HG03521 (cell line): Measurements from ENCODE around the gene ADAM29.
"Not testable (repeated sequence)": the region's sequence is repeated elsewhere in the genome, so short reads cannot be mapped to it uniquely, and the experiment has no call there.

Experiments used
- ATAC-seq: cut with Tn5 transposase; IDR thresholded peaks from one replicate; pipeline ENCODE4 v1.9.1; 2021; ENCODE audit warnings: mild to moderate bottlenecking, moderate library complexity; ENCODE audit not compliant: unreplicated experiment

Gene ADAM29

GRCh38 chr4:174918058-174918457 lies at the start of gene ADAM29:
Gene ADAM29, plus strand, starts transcription at chr4:174918358. Its CDS starts 57,168 bp downstream, at chr4:174975526.
- ATAC-seq: no peak

- ATAC-seq: no peak
Measured at GRCh38 chr4:174869339-174869738, 48.8 kb upstream of the ADAM29 start.

GRCh38 chr4:174870311-174870710 lies 47.8 kb upstream of the ADAM29 start:
- ATAC-seq: no peak

GRCh38 chr4:174871407-174871806 lies 46.8 kb upstream of the ADAM29 start:
- ATAC-seq: no peak

DNA sequence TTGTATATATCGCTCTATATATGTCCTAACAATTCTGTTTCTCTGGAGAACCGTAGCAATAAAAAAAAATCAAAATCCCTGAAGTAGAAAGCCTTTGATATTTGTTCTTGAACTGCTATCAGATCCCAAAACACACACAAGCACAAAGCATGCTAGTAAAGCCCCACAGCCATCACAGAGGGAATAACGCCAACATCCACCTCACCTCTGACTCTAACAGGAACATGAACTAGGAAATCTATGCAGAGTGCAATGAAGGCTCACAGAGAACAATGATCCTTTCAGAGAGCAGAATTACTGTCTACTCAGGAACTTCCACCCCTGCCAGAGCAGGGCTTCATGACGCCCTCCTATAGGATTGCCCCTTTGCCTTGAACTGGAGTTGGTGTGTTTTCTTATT lies 45.0 kb upstream of the ADAM29 start:
- not testable (repeated sequence) for ATAC-seq

DNA sequence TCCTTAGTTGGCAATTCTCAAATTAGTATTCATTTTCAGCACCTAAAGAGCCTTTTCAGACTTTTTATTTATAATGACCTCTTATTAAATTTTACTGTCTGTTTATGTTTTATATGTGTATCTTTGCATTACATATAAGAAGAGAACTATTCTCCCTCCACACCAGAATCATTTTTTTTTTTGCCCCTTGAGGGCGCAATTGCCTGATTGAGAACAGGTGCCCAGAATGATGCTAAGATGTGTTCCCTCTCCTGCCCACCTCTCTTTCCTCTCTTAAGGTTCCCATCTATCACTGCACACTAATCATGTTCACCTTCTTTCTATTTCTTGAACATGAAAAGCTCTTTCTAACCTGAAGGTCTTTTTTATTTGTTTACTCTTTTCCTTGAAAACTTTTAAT lies 44.2 kb upstream of the ADAM29 start:
- no peak for ATAC-seq

DNA sequence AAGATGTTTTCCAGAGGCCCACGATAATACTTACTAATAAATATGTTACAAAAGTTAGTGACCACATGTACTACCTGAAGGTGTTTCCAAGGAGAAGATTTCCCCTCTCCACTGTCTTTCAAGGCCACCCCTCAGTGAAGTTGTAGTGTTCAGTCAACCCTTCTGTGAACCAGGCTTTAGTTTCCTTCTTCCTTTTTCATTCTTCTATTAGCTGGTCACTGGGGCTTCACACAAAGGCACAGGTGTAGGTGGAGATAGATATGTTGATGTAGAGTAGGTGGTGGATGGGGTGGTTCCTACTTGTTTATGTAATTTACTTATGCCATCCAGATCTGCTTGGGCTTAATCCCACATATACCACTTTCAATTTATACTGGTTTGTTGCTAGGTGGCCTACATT lies 43.3 kb upstream of the ADAM29 start:
- no peak for ATAC-seq

- ATAC-seq: no peak
Measured at GRCh38 chr4:174880001-174880400, 38.2 kb upstream of the ADAM29 start.

GRCh38 chr4:174882317-174882992 lies 35.7 kb upstream of the ADAM29 start:
- ATAC-seq: no peak

- no peak for ATAC-seq
Measured at GRCh38 chr4:174907508-174907907, 10.7 kb upstream of the ADAM29 start.

DNA sequence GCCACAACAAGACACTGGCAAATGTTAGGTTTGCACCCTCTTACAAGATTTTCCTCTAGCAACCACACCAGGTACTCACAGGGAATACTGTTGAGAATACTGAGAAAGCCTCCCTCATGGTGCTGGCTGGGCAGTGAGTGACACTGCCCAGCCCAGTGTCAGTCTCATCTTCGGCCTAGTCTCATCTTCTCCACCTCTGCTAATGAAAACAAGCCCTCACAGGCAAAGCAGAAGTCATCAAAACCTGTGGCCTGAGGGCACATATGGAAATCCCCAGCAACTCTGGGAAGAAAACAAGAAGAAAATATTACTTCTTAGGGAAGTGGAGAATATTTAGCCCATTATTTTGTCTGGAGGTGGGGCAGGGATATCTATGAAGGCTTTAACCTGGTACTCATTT lies 7.9 kb upstream of the ADAM29 start:
- no peak for ATAC-seq

GRCh38 chr4:174912919-174913543 lies 5.1 kb upstream of the ADAM29 start:
- no peak for ATAC-seq

DNA sequence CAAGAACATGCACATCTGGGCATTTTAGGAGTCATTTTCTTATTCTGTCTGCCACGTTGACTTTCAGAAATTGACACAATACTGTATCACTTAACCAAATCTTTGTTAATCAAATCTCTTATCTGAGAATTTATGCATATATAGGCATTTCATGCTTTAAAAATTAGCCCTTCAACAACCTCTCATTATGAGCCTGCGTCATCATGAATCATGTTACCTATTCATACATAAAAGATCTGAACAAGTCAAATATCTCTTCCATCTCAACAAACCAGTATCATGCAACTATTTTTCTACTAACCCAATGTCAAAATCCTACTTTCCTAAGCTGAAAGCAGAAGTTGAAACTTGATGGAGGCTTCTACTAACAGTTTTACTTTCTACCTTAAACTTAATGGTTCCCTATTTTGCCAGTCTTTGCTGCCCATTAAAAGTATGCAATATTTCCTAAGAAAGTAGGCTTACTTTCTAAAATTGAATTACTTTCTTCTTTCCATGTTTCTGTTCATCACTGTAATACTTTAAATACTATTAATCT lies 1.8 kb downstream of the ADAM29 start:
- ATAC-seq: no peak

- ATAC-seq: no peak
Measured at GRCh38 chr4:174926958-174927357, 8.8 kb downstream of the ADAM29 start.

GRCh38 chr4:174928174-174928573 lies 10.0 kb downstream of the ADAM29 start:
- no peak for ATAC-seq

DNA sequence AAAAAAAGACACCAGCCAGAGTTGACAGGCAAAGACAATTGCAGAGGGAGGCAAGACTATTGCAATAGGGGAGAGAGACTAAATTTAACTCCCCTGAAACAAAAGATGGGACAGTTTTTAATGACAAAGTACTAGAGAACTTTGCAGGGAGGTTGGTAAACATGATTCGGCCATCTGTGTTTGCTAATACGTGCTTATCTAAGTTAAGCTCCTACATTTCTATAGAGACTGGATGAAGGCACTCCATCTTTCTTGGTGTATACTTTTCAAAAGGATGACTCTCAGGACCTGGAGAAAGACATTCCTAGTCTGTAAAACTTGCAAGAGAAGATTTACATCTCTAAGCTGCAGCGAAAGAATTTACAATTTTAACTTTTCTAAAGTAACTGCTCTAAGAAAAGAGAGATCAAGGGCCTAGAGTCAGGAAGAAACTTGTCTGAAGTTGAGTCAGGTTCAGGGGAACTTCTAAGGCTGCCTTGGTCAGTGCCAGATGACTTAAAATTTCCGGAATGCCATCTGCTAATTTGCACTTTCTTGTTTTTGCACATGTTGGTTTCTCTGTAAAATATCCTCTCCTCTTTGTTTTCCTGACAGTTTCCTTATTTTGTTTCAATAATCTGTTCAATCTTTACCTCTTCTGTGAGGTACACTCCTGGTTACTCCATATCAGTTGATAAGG lies 10.6 kb downstream of the ADAM29 start:
- no peak for ATAC-seq

- no peak for ATAC-seq
Measured at GRCh38 chr4:174929346-174929745, 11.2 kb downstream of the ADAM29 start.

DNA sequence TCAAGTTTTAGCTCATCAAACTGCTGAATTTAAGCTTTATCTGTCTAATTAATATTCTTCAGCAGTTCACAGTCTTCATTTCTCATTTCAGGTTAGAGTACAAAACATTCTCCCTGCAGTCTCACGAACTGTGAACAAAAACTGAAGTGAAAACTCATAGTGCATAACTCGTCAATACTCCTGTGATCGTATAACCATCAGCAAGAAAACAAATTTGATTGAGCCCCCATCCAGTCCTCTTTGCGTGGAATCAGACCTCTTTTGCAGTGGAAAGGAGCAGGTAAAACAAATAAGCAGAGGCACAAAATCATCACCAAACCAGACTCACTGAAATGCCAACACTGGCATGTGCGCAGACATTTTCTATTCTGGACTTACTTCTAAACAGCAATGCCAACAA lies 12.7 kb downstream of the ADAM29 start:
- ATAC-seq: no peak

DNA sequence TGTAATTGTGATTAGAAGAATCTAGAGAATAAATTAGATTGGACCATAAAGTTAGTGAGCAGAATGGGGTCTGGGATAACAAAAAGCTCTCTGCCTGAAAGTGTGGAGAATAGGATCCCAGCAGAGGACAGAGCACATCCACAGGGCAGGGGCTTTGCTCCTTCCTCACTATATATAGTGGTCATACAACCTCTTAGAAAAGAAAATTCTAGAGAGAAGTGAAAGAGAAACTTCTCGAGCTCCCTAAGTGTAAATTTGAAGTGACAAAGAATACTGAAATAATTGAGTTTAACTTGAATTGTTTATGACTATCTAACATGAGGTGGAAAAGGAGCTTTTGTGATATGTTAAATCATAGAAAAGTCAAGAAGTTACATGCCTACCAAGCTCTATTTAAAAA lies 14.9 kb downstream of the ADAM29 start:
- ATAC-seq: no peak

GRCh38 chr4:174934360-174934759 lies 16.2 kb downstream of the ADAM29 start:
- ATAC-seq: no peak

DNA sequence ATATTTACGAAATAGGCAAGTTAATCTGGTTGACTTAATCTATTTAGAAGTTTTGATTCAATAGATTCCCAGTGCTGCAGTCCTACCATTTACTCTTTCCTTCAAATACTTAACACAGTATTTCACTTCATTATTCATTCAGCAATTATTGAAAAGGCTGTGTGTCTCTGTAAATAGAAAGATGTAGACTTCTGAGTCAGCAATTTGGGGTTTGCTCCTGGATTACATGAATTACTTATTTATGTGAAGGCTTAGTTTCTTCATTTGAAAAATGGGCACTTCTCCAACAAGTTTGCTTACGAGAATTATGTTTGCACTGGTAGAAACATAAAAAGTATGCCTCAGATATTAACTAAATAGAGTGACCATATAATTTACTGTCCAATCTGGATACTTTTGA lies 17.4 kb downstream of the ADAM29 start:
- no peak for ATAC-seq

- no peak for ATAC-seq
Measured at GRCh38 chr4:174940002-174940401, 21.8 kb downstream of the ADAM29 start.
